ENCODE data around the gene CTDP1.

The CTDP1 gene

DNA sequence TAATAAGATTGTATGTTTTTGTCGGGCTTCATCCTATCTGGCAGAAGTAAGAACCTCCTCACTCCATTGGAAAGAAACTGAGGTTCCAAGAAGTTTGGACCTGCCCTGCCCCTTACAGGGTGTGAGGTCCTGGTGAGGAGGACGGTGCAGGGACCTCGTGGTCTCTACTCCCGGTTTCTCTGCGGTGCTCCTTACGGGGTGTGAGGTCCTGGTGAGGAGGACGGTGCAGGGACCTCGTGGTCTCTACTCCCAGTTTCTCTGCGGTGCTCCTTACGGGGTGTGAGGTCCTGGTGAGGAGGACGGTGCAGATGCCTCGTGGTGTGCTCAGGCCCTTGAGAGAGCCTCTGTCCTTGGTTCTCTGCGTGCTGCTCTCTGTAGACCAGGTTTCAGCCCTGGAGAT, 5.2 kb downstream of the CTDP1 start:
- no peaks in the 10 kb centered on the region for H3K9me3 ChIP-seq
- TF ChIP-seq, protein P1, sequence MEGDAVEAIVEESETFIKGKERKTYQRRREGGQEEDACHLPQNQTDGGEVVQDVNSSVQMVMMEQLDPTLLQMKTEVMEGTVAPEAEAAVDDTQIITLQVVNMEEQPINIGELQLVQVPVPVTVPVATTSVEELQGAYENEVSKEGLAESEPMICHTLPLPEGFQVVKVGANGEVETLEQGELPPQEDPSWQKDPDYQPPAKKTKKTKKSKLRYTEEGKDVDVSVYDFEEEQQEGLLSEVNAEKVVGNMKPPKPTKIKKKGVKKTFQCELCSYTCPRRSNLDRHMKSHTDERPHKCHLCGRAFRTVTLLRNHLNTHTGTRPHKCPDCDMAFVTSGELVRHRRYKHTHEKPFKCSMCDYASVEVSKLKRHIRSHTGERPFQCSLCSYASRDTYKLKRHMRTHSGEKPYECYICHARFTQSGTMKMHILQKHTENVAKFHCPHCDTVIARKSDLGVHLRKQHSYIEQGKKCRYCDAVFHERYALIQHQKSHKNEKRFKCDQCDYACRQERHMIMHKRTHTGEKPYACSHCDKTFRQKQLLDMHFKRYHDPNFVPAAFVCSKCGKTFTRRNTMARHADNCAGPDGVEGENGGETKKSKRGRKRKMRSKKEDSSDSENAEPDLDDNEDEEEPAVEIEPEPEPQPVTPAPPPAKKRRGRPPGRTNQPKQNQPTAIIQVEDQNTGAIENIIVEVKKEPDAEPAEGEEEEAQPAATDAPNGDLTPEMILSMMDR (IDR thresholded peaks at IDR 0.05) = no peak
- peaks cover 0 to 20% (median 18%) of the 10 kb centered on the region in 4 donors for H3K4me1 ChIP-seq
- H3K4me3 ChIP-seq = no peak overlapping the region
- H3K27me3 ChIP-seq = no peaks in the 10 kb centered on the region
- H3K27ac ChIP-seq = no peak overlapping the region
- intact Hi-C loops (cut with DNase I; ENCODE audit: low total_unique reads) = loop anchor here (5.0 kb wide), 1 partner anchor 348 kb away; the partner anchor contains the start of gene RBFA
- peaks cover 0 to 5% (median 0%) of the 10 kb centered on the region in 3 donors for H3K36me3 ChIP-seq
- no peak for DNase-seq

DNA sequence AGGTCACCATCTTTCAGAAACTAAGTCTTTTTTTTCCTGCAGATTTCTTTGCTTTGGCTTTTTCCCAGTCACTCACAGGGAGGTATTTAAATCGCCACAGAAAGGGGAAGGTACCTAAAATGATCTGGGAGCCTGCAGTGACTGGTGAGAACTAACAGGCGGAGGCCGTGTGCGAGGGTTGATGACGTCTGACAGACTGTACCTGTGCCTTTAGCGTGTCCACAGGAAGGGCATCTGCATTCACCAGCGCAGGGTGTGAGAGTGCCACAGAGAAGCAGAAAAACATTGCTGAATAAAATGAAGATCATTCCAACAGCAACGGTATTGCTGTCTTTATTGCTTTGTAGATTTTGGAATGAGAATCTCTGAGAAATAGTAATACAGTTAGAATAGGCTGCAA, 5.7 kb downstream of the CTDP1 start:
- H3K27me3 ChIP-seq = no peaks in the 10 kb centered on the region
- peaks cover 0 to 20% (median 17%) of the 10 kb centered on the region in 4 donors for H3K4me1 ChIP-seq
- H3K9me3 ChIP-seq = no peaks in the 10 kb centered on the region
- DNase-seq = no peak
- intact Hi-C loops (cut with DNase I; ENCODE audit: low total_unique reads) = no loop called here
- TF ChIP-seq, protein P1 (IDR thresholded peaks at IDR 0.05) = no peak
- peaks cover 0 to 5% (median 0%) of the 10 kb centered on the region in 3 donors for H3K36me3 ChIP-seq
- no peak overlapping the region for H3K4me3 ChIP-seq
- H3K27ac ChIP-seq = no peak overlapping the region

- Histone ChIP-seq H3K4me3 (no peak overlapping the region), H3K9me3 (no peaks in the 10 kb centered on the region), H3K4me1 (peaks cover 0 to 13% (median 10%) of the 10 kb centered on the region in 4 donors), H3K36me3 (peaks cover 0 to 5% (median 0%) of the 10 kb centered on the region in 3 donors), H3K27ac (no peak overlapping the region), H3K27me3 (no peaks in the 10 kb centered on the region)
- DNase-seq = no peak
- TF ChIP-seq, protein P1 (IDR thresholded peaks at IDR 0.05) = no peak
- intact Hi-C loops (cut with DNase I; ENCODE audit: low total_unique reads) = no loop called here
Observed at GRCh38 chr18:79685971-79686370, 6.4 kb downstream of the CTDP1 start.

DNA sequence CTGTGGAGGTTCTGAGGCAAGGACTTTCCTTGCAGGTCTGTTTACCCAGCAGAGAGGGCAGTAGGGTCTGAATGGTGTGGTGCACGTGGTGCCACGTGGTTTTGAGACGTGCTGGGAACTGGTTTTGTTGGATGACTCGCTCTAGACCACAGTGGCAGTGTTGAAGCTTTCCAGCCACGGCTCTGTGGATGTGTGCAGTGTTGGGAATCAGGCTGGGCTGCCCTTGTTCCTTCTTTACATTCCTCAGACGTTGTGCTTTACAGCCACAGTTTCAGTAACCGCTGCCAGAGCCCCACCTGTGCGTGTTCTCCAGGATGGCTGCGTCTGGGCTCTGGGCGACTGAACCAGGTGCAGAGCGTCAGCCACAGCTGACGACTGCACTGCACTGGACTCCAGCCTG, 8.2 kb downstream of the CTDP1 start:
- Histone ChIP-seq H3K27ac (no peak overlapping the region), H3K36me3 (peaks cover 0 to 5% (median 0%) of the 10 kb centered on the region in 3 donors), H3K27me3 (no peaks in the 10 kb centered on the region), H3K9me3 (no peaks in the 10 kb centered on the region), H3K4me3 (no peak overlapping the region), H3K4me1 (no peaks in the 10 kb centered on the region)
- TF ChIP-seq, protein P1 (IDR thresholded peaks at IDR 0.05) = no peak
- intact Hi-C loops (cut with DNase I; ENCODE audit: low total_unique reads) = no loop called here
- peak in 1 of 2 donors; percentile 54 for DNase-seq

DNA sequence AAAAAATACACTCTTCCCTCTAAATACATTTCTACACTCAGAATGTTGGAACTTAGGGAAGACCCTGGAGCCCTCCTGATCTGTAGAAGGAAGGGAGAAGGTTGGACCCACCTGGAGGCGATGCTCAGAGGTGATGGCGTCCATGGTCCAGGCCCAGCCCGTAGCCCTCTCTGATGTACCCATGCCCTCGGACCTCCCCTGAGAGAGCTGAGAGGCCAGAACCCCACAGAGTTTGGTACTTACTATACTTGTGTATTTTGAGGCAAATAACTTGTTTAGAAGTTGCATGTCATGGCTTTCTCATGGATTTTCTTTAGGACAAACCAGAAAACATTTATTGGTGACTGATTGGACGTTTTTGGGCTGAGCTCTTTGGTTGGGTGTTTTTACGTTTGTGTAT, 10.5 kb downstream of the CTDP1 start:
- H3K4me3 ChIP-seq = no peak overlapping the region
- no peaks in the 10 kb centered on the region for H3K9me3 ChIP-seq
- peak in 1 of 2 donors; percentile 17 for DNase-seq
- no peaks in the 10 kb centered on the region for H3K27me3 ChIP-seq
- H3K36me3 ChIP-seq = peaks cover under 1 to 1% (median under 1%) of the 10 kb centered on the region in 3 donors
- no peaks in the 10 kb centered on the region for H3K4me1 ChIP-seq
- TF ChIP-seq, protein P1 (IDR thresholded peaks at IDR 0.05) = no peak
- no peak overlapping the region for H3K27ac ChIP-seq
- intact Hi-C loops (cut with DNase I; ENCODE audit: low total_unique reads) = no loop called here

Measured in tibial artery (tissue), 4 donors.